ENCODE results near the gene PYDC1. TPM values are rescaled to one million over a fixed set of nuclear protein-coding genes. Genes with fewer than 3 reads are reported as not detected.

PYDC1 gene
- total RNA-seq, 4 donors from 2014 or later: not detected

DNA sequence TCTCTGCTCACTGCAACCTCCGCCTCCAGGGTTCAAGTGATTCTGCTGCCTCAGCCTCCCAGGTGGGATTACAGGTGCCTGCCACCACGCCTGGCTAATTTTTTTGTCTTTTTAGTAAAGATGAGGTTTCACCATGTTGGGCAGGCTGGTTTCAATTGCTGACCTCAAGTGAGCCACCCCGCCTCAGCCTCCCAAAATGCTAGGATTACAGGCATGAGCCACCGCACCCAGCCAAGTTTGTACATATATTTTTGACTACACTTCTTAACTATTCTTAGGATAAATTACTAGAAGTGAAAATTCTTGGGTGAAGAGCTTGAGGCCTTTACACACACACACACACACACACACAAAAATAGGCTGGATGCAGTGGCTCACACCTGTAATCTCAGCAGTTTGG is 41.4 kb upstream of the PYDC1 start:
- Histone ChIP-seq H3K4me1 (no peaks in the 10 kb centered on the region), H3K36me3 (no peaks in the 10 kb centered on the region), H3K9me3 (no peaks in the 10 kb centered on the region), H3K27me3 (no peaks in the 10 kb centered on the region), H3K4me3 (no peak overlapping the region), H3K27ac (no peak overlapping the region)
- no peak for TF ChIP-seq POLR2A (IDR thresholded peaks at IDR 0.05)
- TF ChIP-seq, protein P1, sequence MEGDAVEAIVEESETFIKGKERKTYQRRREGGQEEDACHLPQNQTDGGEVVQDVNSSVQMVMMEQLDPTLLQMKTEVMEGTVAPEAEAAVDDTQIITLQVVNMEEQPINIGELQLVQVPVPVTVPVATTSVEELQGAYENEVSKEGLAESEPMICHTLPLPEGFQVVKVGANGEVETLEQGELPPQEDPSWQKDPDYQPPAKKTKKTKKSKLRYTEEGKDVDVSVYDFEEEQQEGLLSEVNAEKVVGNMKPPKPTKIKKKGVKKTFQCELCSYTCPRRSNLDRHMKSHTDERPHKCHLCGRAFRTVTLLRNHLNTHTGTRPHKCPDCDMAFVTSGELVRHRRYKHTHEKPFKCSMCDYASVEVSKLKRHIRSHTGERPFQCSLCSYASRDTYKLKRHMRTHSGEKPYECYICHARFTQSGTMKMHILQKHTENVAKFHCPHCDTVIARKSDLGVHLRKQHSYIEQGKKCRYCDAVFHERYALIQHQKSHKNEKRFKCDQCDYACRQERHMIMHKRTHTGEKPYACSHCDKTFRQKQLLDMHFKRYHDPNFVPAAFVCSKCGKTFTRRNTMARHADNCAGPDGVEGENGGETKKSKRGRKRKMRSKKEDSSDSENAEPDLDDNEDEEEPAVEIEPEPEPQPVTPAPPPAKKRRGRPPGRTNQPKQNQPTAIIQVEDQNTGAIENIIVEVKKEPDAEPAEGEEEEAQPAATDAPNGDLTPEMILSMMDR (IDR thresholded peaks at IDR 0.05): no peak
- intact Hi-C loops (cut with DNase I; ENCODE audit: low total_unique reads): no loop called here
- DNase-seq: no peak

DNA sequence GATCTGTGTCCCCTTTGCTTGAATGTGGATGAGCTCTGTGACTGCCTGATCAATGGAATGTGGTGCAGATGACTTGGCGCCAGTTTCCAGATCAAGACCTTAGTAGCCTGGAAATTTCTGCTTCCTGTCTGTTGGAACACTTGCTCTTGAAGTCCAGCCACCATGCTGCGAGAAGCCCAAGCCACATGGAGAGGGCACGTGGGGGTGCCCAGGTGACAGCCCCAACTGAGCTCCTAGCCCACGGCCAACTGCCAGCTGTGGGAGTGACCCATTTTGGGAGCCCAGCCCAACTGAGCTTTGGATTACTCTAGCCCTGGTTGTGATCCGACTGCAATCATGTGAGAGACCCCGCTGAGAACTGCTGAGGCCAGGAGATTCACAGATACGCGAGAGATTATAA is 39.5 kb upstream of the PYDC1 start:
- no peak for TF ChIP-seq POLR2A (IDR thresholded peaks at IDR 0.05)
- TF ChIP-seq, protein P1 (IDR thresholded peaks at IDR 0.05): no peak
- Histone ChIP-seq H3K27me3 (no peaks in the 10 kb centered on the region), H3K9me3 (no peaks in the 10 kb centered on the region), H3K4me1 (no peaks in the 10 kb centered on the region), H3K36me3 (no peaks in the 10 kb centered on the region), H3K27ac (no peak overlapping the region), H3K4me3 (no peak overlapping the region)
- no peak for DNase-seq
- intact Hi-C loops (cut with DNase I; ENCODE audit: low total_unique reads): no loop called here

- DNase-seq: no peak
- H3K4me1 ChIP-seq: no peaks in the 10 kb centered on the region
- intact Hi-C loops (cut with DNase I; ENCODE audit: low total_unique reads): no loop called here
Measured at GRCh38 chr16:31253642-31254045, 36.7 kb upstream of the PYDC1 start.

GRCh38 chr16:31251435-31251834 is 34.5 kb upstream of the PYDC1 start:
- TF ChIP-seq, protein P1 (IDR thresholded peaks at IDR 0.05): no peak
- TF ChIP-seq POLR2A (IDR thresholded peaks at IDR 0.05): no peak
- intact Hi-C loops (cut with DNase I; ENCODE audit: low total_unique reads): no loop called here
- DNase-seq: no peak
- Histone ChIP-seq H3K27ac (no peak overlapping the region), H3K4me3 (no peak overlapping the region), H3K9me3 (no peaks in the 10 kb centered on the region), H3K36me3 (no peaks in the 10 kb centered on the region), H3K27me3 (no peaks in the 10 kb centered on the region), H3K4me1 (no peaks in the 10 kb centered on the region)

More at GRCh38 chr16:31253642-31254045, 36.7 kb upstream of the PYDC1 start:
- no peaks in the 10 kb centered on the region for H3K36me3 ChIP-seq
- TF ChIP-seq, protein P1 (IDR thresholded peaks at IDR 0.05): no peak
- TF ChIP-seq POLR2A (IDR thresholded peaks at IDR 0.05): no peak
- H3K27ac ChIP-seq: no peak overlapping the region
- H3K9me3 ChIP-seq: no peaks in the 10 kb centered on the region
- no peak overlapping the region for H3K4me3 ChIP-seq
- H3K27me3 ChIP-seq: no peaks in the 10 kb centered on the region

GRCh38 chr16:31250782-31251384 is 33.9 kb upstream of the PYDC1 start:
- TF ChIP-seq, protein P1 (IDR thresholded peaks at IDR 0.05): no peak
- no peak for TF ChIP-seq POLR2A (IDR thresholded peaks at IDR 0.05)
- Histone ChIP-seq H3K4me3 (no peak overlapping the region), H3K27me3 (no peaks in the 10 kb centered on the region), H3K27ac (no peak overlapping the region), H3K36me3 (no peaks in the 10 kb centered on the region), H3K9me3 (no peaks in the 10 kb centered on the region), H3K4me1 (no peaks in the 10 kb centered on the region)
- DNase-seq: no peak
- intact Hi-C loops (cut with DNase I; ENCODE audit: low total_unique reads): no loop called here

Data from uterus (tissue), 4 donors.